HCT116 (cell line): ENCODE results near the gene MRPL44. TPM values are rescaled to one million over a fixed set of nuclear protein-coding genes. Genes with fewer than 3 reads are reported as not detected.

Experiments used
- ATAC-seq: fragments of 200-7000 bp; cut with Tn5 transposase; 2 replicates; pipeline ENCODE4 v1.9.1; 2020; ENCODE audit warnings: mild to moderate bottlenecking, moderate library complexity
- BruUV-seq: library from RNA; stranded (reverse); fragments of 400-500 nt; replicated peaks from 2 replicates; lab custom pipeline; 2021; lab: Mats Ljungman, UMichigan
- CTCF ChIA-PET: fragments of 300-600 bp; sonication (Branson Sonifier 250); formaldehyde crosslinking; loops from one replicate; lab custom pipeline; 2021; ENCODE audit warnings: antibody characterized with exemption; lab: Charles Lee
- POLR2A ChIA-PET: fragments of 300-600, 350-600 bp; sonication (Branson Sonifier 250); formaldehyde crosslinking; loops from one replicate; lab custom pipeline; 2021; ENCODE audit warnings: antibody characterized with exemption; lab: Charles Lee
- RAD21 ChIA-PET, 2 experiments: fragments of 300-600 bp; sonication (Branson Sonifier 250); formaldehyde crosslinking; loops; one replicate each; lab custom pipeline; 2023; ENCODE audit warnings: low total read pairs in 2 of 2; ENCODE audit not compliant: uncharacterized antibody in 2 of 2, unreplicated experiment in 2 of 2, low non-redundant PET in 1 of 2; lab: Charles Lee
- DNase-seq: peaks from one replicate; pipeline ENCODE4 v3.0.0-alpha.2; 2010; ENCODE audit warnings: low read depth, low spot score
- H2AFZ ChIP-seq: fragments of 200-600 bp; shearing (Covaris generic), sonication (generic); 2 replicates; pipeline ENCODE4 v1.6.1; 2017; ENCODE audit warnings: low read depth, mixed run types, mixed read lengths, antibody characterized with exemption, low read length; ENCODE audit not compliant: poor library complexity, severe bottlenecking
- H3K27ac ChIP-seq: 2 replicates; pipeline ENCODE4 v1.5.1; 2012; ENCODE audit warnings: low read depth, low read length
- H3K27me3 ChIP-seq: fragments of 200-600 bp; sonication (generic); 2 replicates; pipeline ENCODE4 v1.6.1; 2016; ENCODE audit warnings: mixed run types, low read length, mixed read lengths; ENCODE audit not compliant: insufficient read depth
- H3K36me3 ChIP-seq, 2 experiments: fragments of 200-500 bp in 1 of 2; fragments of 200-600 bp in 1 of 2; sonication (Bioruptor generic) in 1 of 2; sonication (generic) in 1 of 2; 2 replicates each; pipeline versions ENCODE4 v1.5.1 to v1.6.1; 2014 to 2016; ENCODE audit warnings: low read length in 2 of 2, inconsistent platforms in 1 of 2, mixed read lengths in 1 of 2, mixed run types in 1 of 2; ENCODE audit not compliant: insufficient read depth in 2 of 2, control insufficient read depth in 1 of 2
- H3K4me1 ChIP-seq, 2 experiments: fragments of 200-600 bp in 1 of 2; sonication (generic) in 1 of 2; 2 replicates each; pipeline versions ENCODE4 v1.5.1 to v1.6.1; 2012 to 2017; ENCODE audit warnings: low read length in 2 of 2, inconsistent platforms in 1 of 2, mild to moderate bottlenecking in 1 of 2, mixed read lengths in 1 of 2, mixed run types in 1 of 2, moderate library complexity in 1 of 2; ENCODE audit not compliant: insufficient read depth in 2 of 2, control insufficient read depth in 1 of 2
- H3K4me2 ChIP-seq: fragments of 200-600 bp; sonication (generic); 2 replicates; pipeline ENCODE4 v1.6.1; 2017; ENCODE audit warnings: mixed run types, low read length, mixed read lengths
- H3K4me3 ChIP-seq, 2 experiments: fragments of 200-600 bp in 1 of 2; sonication (generic) in 1 of 2; replicated peaks in 1 of 2; 2 replicates each; pipeline ENCODE4 v1.5.1; 2011 to 2016; ENCODE audit warnings: low read length in 2 of 2, control low read depth in 1 of 2, low read depth in 1 of 2, mild to moderate bottlenecking in 1 of 2, mixed read lengths in 1 of 2, mixed run types in 1 of 2
- H3K79me2 ChIP-seq: fragments of 200-600 bp; sonication (generic); 2 replicates; pipeline ENCODE4 v1.6.1; 2017; ENCODE audit warnings: mild to moderate bottlenecking, mixed run types, low read length, moderate library complexity, mixed read lengths; ENCODE audit not compliant: insufficient read depth
- H3K9ac ChIP-seq: fragments of 200-600 bp; sonication (generic); 2 replicates; pipeline ENCODE4 v1.6.1; 2016; ENCODE audit warnings: low read length, mixed read lengths
- H3K9me2 ChIP-seq: fragments of 200-600 bp; sonication (generic), shearing (Covaris generic); 2 replicates; pipeline ENCODE4 v1.6.1; 2017; ENCODE audit warnings: mixed run types, mild to moderate bottlenecking, moderate library complexity; ENCODE audit not compliant: insufficient read depth
- H3K9me3 ChIP-seq, 2 experiments: fragments of 200-500 bp in 1 of 2; fragments of 200-600 bp in 1 of 2; sonication (Bioruptor generic) in 1 of 2; sonication (generic) in 1 of 2; 2 replicates each; pipeline ENCODE4 v1.6.1; 2014 to 2017; ENCODE audit warnings: low read length in 2 of 2, mixed read lengths in 2 of 2, inconsistent platforms in 1 of 2, low read depth in 1 of 2, mild to moderate bottlenecking in 1 of 2, mixed run types in 1 of 2, moderate library complexity in 1 of 2; ENCODE audit not compliant: control insufficient read depth in 1 of 2, insufficient read depth in 1 of 2
- H4K20me1 ChIP-seq: fragments of 200-600 bp; sonication (generic), shearing (Covaris generic); 2 replicates; pipeline ENCODE4 v1.6.1; 2017; ENCODE audit warnings: mixed run types, mild to moderate bottlenecking, moderate library complexity; ENCODE audit not compliant: insufficient read depth
- CBX3 ChIP-seq: IDR thresholded peaks from 2 replicates; pipeline ENCODE4 v1.6.1; 2012; ENCODE audit warnings: low read depth
- CTCF ChIP-seq, 3 experiments: fragments of 200-600 bp in 1 of 3; sonication (generic) in 1 of 3; IDR thresholded peaks in 2 of 3; conservative IDR thresholded peaks in 1 of 3; 2 replicates each; pipeline ENCODE4 v1.5.1; 2012 to 2017; ENCODE audit warnings: low read depth in 2 of 3, low read length in 2 of 3, antibody characterized with exemption in 1 of 3, borderline replicate concordance in 1 of 3, control low read depth in 1 of 3, mild to moderate bottlenecking in 1 of 3, mixed read lengths in 1 of 3, mixed run types in 1 of 3, moderate library complexity in 1 of 3; ENCODE audit not compliant: insufficient read depth in 1 of 3
- EZH2 ChIP-seq: fragments of 200-600 bp; sonication (generic); IDR thresholded peaks from 2 replicates; pipeline ENCODE4 v1.6.1; 2017; ENCODE audit warnings: antibody characterized with exemption, mixed run types
- EZH2phosphoT487 ChIP-seq: fragments of 200-600 bp; IDR thresholded peaks from 2 replicates; pipeline ENCODE4 v1.6.1; 2018; ENCODE audit warnings: antibody characterized with exemption, borderline replicate concordance
- FOSL1 ChIP-seq: IDR thresholded peaks from 2 replicates; pipeline ENCODE4 v1.6.1; 2012; ENCODE audit warnings: low read depth
- JUND ChIP-seq: IDR thresholded peaks from 2 replicates; pipeline ENCODE4 v1.6.1; 2012
- MAX ChIP-seq: IDR thresholded peaks from 2 replicates; pipeline ENCODE4 v1.6.1; 2012
- POLR2A ChIP-seq: IDR thresholded peaks from 2 replicates; pipeline ENCODE4 v1.7.0; 2011; ENCODE audit warnings: borderline replicate concordance; ENCODE audit not compliant: insufficient read depth, insufficient read length; ENCODE audit errors: extremely low read depth
- POLR2AphosphoS5 ChIP-seq: IDR thresholded peaks from 2 replicates; pipeline ENCODE4 v1.6.1; 2011; ENCODE audit warnings: mild to moderate bottlenecking, low read depth, low read length, moderate library complexity
- REST ChIP-seq: IDR thresholded peaks from 2 replicates; pipeline ENCODE4 v1.6.1; 2012; ENCODE audit warnings: low read depth
- SIN3A ChIP-seq: IDR thresholded peaks from 2 replicates; pipeline ENCODE4 v1.6.1; 2012; ENCODE audit warnings: low read depth
- SP1 ChIP-seq: IDR thresholded peaks from 2 replicates; pipeline ENCODE4 v1.6.1; 2012; ENCODE audit warnings: low read depth
- SRF ChIP-seq: IDR thresholded peaks from 2 replicates; pipeline ENCODE4 v1.6.1; 2012; ENCODE audit warnings: low read depth
- TCF7L2 ChIP-seq: IDR thresholded peaks from 2 replicates; pipeline ENCODE4 v1.7.0; 2011; ENCODE audit warnings: borderline replicate concordance, inconsistent platforms; ENCODE audit not compliant: insufficient read depth, insufficient read length; ENCODE audit errors: extremely low read depth
- YY1 ChIP-seq: IDR thresholded peaks from 2 replicates; pipeline ENCODE4 v1.6.1; 2011; ENCODE audit warnings: low read length, low read depth, moderate library complexity, mild to moderate bottlenecking; ENCODE audit not compliant: insufficient replicate concordance; ENCODE audit errors: extremely low read depth
- ZNF274 ChIP-seq: fragments of 200-500 bp; sonication (Bioruptor generic); IDR thresholded peaks from 2 replicates; pipeline ENCODE4 v1.6.1; 2014; ENCODE audit warnings: mild to moderate bottlenecking, low read depth, low read length, inconsistent platforms
- intact Hi-C: fragments of 100-400 bp; cut with micrococcal nuclease; formaldehyde crosslinking; loops from 2 replicates; pipeline ENCODE4 v1.10.0; 2022
- total RNA-seq: library from RNA; stranded (reverse); gene quantifications from one replicate; pipeline ENCODE4 v1.2.1, GENCODE V29; 2021; ENCODE audit not compliant: unreplicated experiment
- TF ChIP-seq, protein P1 (sequence below): IDR thresholded peaks from 2 replicates; pipeline ENCODE4 v1.6.1; 2012

The MRPL44 gene
- total RNA-seq, 1 experiment from 2014 or later: 45.8 TPM

DNA sequence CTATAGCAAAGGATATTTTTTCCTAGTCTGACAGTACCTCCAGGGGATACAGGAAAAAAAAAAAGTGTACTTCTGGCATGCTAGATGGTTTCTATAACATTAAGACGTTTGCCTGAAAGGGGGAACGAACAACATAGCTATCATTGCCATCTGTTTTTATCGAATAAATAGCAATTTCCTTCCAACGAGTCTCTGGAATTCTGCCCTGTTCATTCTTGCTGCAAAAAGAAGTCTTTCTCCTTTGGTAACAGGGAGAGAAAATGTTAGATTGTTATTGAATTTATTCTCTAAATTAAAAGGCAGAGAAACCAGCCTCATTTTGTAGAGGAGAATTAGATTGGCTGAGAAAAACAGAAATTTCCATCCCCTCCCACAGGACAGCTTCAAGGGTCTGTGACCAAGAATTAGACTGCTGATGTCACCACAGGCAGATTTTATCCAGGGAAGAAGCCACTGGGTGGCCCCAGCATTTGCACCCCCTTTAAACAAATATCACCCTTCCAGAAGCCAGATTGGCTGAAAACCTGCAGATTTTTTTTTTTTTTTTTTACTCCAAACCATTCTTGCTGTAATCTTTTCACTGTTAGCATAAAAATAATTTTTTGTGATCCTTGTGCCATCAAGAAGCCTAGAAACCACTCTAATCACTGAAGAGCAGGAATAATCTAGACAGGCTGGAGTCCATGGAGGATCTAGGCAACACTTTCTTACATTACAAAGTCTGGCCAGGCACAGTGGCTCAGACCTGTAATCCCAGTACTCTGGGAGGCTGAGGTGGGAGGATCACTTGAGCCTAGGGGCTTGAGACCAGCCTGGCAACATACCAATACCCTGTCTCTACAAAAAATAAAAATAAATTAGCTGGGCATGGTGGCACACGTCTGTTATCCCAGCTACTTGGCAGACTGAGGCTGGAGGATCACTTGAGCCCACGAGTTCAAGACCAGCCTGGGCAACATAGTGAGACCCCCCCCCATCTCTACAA, 24.2 kb upstream of the MRPL44 start:
- peak overlapping the region; percentile 64; the same call in 1 of the 2 replicates for H3K4me2 ChIP-seq
- POLR2A ChIA-PET: no interaction called here
- H3K27me3 ChIP-seq: no peaks in the 10 kb centered on the region
- no peak for DNase-seq
- no peaks in the 10 kb centered on the region for H3K9me3 ChIP-seq
- H3K36me3 ChIP-seq: no peaks in the 10 kb centered on the region
- peaks cover 88% of the 10 kb centered on the region for H3K79me2 ChIP-seq
- no peaks in the 10 kb centered on the region for H3K9me2 ChIP-seq
- no peak overlapping the region for H3K9ac ChIP-seq
- RAD21 ChIA-PET: interaction anchor here (0.6 to 0.7 kb wide), 3 partner anchors 11 to 172 kb away, joined by 3 to 7 read pairs (median 3); no protein-coding TSS in a partner anchor
- CTCF ChIA-PET: no interaction called here
- H2AFZ ChIP-seq: no peak overlapping the region
- peaks cover 26 to 54% of the 10 kb centered on the region in 2 experiments for H3K4me1 ChIP-seq
- no peak overlapping the region for H3K27ac ChIP-seq
- ATAC-seq: no peak
- H3K4me3 ChIP-seq: no peak overlapping the region
- H4K20me1 ChIP-seq: no peaks in the 10 kb centered on the region; the same call in 1 of the 2 replicates
- BruUV-seq: no TSS peak
- intact Hi-C loops: no loop called here
- TF ChIP-seq, protein P1, sequence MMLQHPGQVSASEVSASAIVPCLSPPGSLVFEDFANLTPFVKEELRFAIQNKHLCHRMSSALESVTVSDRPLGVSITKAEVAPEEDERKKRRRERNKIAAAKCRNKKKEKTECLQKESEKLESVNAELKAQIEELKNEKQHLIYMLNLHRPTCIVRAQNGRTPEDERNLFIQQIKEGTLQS: no peak
- TF ChIP-seq JUND: no peak
- no peak for TF ChIP-seq SRF
- TF ChIP-seq SP1: no peak
- TF ChIP-seq REST: no peak
- TF ChIP-seq CTCF (IDR thresholded peaks at IDR 0.05 in 2 of 3, conservative IDR thresholded peaks at IDR 0.05 in 1 of 3; ENCODE audit: borderline replicate concordance in 1 of 3, insufficient read depth in 1 of 3, low read depth in 2 of 3, low read length in 2 of 3): no peak
- no peak for TF ChIP-seq POLR2AphosphoS5
- no peak for TF ChIP-seq EZH2
- no peak for TF ChIP-seq CBX3
- TF ChIP-seq YY1: no peak
- no peak for TF ChIP-seq ZNF274
- TF ChIP-seq SIN3A: no peak
- TF ChIP-seq POLR2A: no peak
- TF ChIP-seq EZH2phosphoT487: no peak
- no peak for TF ChIP-seq MAX
- TF ChIP-seq FOSL1: no peak
- TF ChIP-seq TCF7L2: no peak
